Neural progenitor cell (in vitro differentiated cells): ENCODE measurements around the gene LKAAEAR1.

ENCODE experiments used
- EZH2 ChIP-seq: fragments of 200-600 bp; sonication (generic); IDR thresholded peaks from 2 replicates; pipeline ENCODE4 v1.6.1; 2017; ENCODE audit warnings: antibody characterized with exemption, mild to moderate bottlenecking, moderate library complexity
- EZH2phosphoT487 ChIP-seq: fragments of 200-600 bp; sonication (generic); IDR thresholded peaks from 2 replicates; pipeline ENCODE4 v1.6.1; 2017; ENCODE audit warnings: antibody characterized with exemption
- TF ChIP-seq, protein P1 (sequence below): fragments of 200-600 bp; sonication (generic); IDR thresholded peaks from 2 replicates; pipeline ENCODE4 v1.5.1; 2017; ENCODE audit warnings: antibody characterized with exemption, mild to moderate bottlenecking

DNA sequence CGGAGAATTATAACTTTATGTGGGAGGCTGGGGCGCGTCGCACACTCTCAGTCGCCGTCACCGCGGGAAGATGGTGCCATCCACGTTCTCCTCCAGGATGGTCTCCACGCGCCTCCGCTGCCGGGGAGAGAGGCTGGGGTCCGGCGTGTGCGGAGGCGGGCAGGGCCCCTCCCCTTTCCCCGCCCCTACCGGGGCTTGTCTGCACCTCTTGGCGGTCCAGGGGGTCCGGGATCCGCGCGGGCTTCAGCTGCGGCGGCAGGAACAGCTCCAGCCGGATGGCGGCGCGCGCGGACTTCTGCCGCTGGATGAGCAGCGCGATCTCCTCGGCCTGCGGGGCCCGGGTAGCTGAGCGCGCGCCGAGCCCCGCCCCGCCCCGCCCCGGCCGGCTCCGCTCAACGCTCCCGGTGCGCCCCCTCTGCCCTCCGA is 807 bp downstream of the LKAAEAR1 start:
- TF ChIP-seq, protein P1, sequence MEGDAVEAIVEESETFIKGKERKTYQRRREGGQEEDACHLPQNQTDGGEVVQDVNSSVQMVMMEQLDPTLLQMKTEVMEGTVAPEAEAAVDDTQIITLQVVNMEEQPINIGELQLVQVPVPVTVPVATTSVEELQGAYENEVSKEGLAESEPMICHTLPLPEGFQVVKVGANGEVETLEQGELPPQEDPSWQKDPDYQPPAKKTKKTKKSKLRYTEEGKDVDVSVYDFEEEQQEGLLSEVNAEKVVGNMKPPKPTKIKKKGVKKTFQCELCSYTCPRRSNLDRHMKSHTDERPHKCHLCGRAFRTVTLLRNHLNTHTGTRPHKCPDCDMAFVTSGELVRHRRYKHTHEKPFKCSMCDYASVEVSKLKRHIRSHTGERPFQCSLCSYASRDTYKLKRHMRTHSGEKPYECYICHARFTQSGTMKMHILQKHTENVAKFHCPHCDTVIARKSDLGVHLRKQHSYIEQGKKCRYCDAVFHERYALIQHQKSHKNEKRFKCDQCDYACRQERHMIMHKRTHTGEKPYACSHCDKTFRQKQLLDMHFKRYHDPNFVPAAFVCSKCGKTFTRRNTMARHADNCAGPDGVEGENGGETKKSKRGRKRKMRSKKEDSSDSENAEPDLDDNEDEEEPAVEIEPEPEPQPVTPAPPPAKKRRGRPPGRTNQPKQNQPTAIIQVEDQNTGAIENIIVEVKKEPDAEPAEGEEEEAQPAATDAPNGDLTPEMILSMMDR: peak; percentile 65
- TF ChIP-seq EZH2phosphoT487 (no peak), EZH2 (no peak)
